Neural cell (in vitro differentiated cells): ENCODE results near the gene ZDHHC11.
"Not testable (repeated sequence)": the region's sequence is repeated elsewhere in the genome, so short reads cannot be mapped to it uniquely, and the experiment has no call there.

ENCODE experiments used
- EP300 ChIP-seq: fragments of 450-650 bp; conservative IDR thresholded peaks from 2 replicates; pipeline ENCODE4 v1.6.1; 2014; ENCODE audit warnings: antibody characterized with exemption, mild to moderate bottlenecking, moderate library complexity; ENCODE audit not compliant: poor library complexity, severe bottlenecking
- EZH2 ChIP-seq: fragments of 200-600, 300-800 bp; shearing (Covaris generic), sonication (generic); IDR thresholded peaks from 2 replicates; pipeline ENCODE4 v1.6.1; 2014; ENCODE audit warnings: antibody characterized with exemption, low read length, borderline replicate concordance, mild to moderate bottlenecking; ENCODE audit not compliant: insufficient read depth, poor library complexity, severe bottlenecking
- MXI1 ChIP-seq: fragments of 450-650 bp; conservative IDR thresholded peaks from 2 replicates; pipeline ENCODE4 v1.6.1; 2014; ENCODE audit warnings: antibody characterized with exemption, mild to moderate bottlenecking; ENCODE audit not compliant: poor library complexity, severe bottlenecking
- POLR2AphosphoS5 ChIP-seq: IDR thresholded peaks from 2 replicates; pipeline ENCODE4 v1.6.1; 2012
- SMC3 ChIP-seq: fragments of 450-650 bp; conservative IDR thresholded peaks from 2 replicates; pipeline ENCODE4 v1.6.1; 2014; ENCODE audit warnings: antibody characterized with exemption, mild to moderate bottlenecking, moderate library complexity; ENCODE audit not compliant: poor library complexity
- TAF1 ChIP-seq: IDR thresholded peaks from 2 replicates; pipeline ENCODE4 v1.6.1; 2012; ENCODE audit warnings: low read depth
- TF ChIP-seq, protein P1 (sequence below): fragments of 450-650 bp; IDR thresholded peaks from 2 replicates; pipeline ENCODE4 v1.5.1; 2014; ENCODE audit warnings: antibody characterized with exemption, mild to moderate bottlenecking, moderate library complexity; ENCODE audit not compliant: poor library complexity, severe bottlenecking
- TF ChIP-seq, protein P2 (sequence below): IDR thresholded peaks from 2 replicates; pipeline ENCODE4 v1.6.1; 2012; ENCODE audit warnings: borderline replicate concordance

DNA sequence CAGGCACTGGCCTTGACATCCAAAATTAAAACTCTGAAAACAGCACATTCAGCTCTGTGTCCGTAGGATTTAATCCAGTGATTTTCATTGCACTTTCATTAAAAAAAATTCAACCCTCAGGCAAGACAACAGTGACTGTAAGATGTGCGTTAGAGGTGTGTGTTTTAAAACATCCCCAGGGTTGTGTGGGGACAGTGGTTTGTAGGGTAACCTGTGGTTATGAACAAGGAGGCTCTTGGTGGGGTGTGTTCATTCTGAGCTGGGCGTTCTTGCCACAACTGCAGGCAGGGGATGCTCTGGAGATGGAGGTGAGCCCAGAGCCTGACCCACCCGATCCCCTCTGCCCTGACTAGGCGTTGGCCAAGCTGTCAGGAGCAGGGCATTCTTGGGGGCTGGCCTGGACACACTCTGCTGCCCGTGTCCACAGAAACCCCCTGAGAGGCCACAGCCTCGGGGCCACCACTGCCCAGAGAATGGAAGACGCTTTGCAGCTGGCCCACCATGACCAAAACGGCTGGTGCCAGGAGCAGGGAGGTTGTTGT is 103.4 kb downstream of the ZDHHC11 start:
- not testable (repeated sequence) for TF ChIP-seq POLR2AphosphoS5, EP300, EZH2, MXI1, TAF1, SMC3
- TF ChIP-seq, protein P1, sequence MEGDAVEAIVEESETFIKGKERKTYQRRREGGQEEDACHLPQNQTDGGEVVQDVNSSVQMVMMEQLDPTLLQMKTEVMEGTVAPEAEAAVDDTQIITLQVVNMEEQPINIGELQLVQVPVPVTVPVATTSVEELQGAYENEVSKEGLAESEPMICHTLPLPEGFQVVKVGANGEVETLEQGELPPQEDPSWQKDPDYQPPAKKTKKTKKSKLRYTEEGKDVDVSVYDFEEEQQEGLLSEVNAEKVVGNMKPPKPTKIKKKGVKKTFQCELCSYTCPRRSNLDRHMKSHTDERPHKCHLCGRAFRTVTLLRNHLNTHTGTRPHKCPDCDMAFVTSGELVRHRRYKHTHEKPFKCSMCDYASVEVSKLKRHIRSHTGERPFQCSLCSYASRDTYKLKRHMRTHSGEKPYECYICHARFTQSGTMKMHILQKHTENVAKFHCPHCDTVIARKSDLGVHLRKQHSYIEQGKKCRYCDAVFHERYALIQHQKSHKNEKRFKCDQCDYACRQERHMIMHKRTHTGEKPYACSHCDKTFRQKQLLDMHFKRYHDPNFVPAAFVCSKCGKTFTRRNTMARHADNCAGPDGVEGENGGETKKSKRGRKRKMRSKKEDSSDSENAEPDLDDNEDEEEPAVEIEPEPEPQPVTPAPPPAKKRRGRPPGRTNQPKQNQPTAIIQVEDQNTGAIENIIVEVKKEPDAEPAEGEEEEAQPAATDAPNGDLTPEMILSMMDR: not testable (repeated sequence)
- TF ChIP-seq, protein P2, sequence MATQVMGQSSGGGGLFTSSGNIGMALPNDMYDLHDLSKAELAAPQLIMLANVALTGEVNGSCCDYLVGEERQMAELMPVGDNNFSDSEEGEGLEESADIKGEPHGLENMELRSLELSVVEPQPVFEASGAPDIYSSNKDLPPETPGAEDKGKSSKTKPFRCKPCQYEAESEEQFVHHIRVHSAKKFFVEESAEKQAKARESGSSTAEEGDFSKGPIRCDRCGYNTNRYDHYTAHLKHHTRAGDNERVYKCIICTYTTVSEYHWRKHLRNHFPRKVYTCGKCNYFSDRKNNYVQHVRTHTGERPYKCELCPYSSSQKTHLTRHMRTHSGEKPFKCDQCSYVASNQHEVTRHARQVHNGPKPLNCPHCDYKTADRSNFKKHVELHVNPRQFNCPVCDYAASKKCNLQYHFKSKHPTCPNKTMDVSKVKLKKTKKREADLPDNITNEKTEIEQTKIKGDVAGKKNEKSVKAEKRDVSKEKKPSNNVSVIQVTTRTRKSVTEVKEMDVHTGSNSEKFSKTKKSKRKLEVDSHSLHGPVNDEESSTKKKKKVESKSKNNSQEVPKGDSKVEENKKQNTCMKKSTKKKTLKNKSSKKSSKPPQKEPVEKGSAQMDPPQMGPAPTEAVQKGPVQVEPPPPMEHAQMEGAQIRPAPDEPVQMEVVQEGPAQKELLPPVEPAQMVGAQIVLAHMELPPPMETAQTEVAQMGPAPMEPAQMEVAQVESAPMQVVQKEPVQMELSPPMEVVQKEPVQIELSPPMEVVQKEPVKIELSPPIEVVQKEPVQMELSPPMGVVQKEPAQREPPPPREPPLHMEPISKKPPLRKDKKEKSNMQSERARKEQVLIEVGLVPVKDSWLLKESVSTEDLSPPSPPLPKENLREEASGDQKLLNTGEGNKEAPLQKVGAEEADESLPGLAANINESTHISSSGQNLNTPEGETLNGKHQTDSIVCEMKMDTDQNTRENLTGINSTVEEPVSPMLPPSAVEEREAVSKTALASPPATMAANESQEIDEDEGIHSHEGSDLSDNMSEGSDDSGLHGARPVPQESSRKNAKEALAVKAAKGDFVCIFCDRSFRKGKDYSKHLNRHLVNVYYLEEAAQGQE: not testable (repeated sequence)
